Peyer's patch (tissue), 4 donors: ENCODE data around the gene RNPEP.

ENCODE experiments used
- POLR2A ChIP-seq, 2 donors: fragments of 450-650 bp; IDR thresholded peaks; one replicate each; pipeline ENCODE4 v1.5.1; 2017; ENCODE audit warnings: antibody characterized with exemption in 2 of 2, mild to moderate bottlenecking in 2 of 2, moderate library complexity in 2 of 2
- TF ChIP-seq, protein P1 (sequence below), 6 experiments: fragments of 450-650 bp in 4 of 6; fragments of 200-600 bp in 2 of 6; sonication (generic) in 1 of 6; IDR thresholded peaks; one replicate each; pipeline ENCODE4 v1.5.1; 2017 to 2019; ENCODE audit warnings: antibody characterized with exemption in 6 of 6, mild to moderate bottlenecking in 3 of 6, moderate library complexity in 1 of 6

DNA sequence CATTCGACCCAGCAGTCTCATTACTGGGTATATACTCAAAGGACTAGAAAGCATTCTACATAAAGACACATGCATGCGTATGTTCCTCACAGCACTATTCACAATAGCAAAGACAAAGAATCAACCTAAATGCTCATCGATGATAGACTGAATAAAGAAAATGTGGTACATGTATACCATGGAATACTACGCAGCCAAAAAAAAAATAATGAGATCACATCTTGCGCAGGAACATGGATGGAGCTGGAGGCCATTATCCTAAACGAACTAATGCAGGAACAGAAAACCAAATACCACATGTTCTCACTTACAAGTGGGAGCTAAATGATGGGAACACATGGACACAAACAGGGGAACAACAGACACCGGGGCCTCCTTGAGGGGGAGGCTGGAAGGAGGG is 71.6 kb downstream of the RNPEP start:
- TF ChIP-seq POLR2A (IDR thresholded peaks at IDR 0.05): no peak
- TF ChIP-seq, protein P1, sequence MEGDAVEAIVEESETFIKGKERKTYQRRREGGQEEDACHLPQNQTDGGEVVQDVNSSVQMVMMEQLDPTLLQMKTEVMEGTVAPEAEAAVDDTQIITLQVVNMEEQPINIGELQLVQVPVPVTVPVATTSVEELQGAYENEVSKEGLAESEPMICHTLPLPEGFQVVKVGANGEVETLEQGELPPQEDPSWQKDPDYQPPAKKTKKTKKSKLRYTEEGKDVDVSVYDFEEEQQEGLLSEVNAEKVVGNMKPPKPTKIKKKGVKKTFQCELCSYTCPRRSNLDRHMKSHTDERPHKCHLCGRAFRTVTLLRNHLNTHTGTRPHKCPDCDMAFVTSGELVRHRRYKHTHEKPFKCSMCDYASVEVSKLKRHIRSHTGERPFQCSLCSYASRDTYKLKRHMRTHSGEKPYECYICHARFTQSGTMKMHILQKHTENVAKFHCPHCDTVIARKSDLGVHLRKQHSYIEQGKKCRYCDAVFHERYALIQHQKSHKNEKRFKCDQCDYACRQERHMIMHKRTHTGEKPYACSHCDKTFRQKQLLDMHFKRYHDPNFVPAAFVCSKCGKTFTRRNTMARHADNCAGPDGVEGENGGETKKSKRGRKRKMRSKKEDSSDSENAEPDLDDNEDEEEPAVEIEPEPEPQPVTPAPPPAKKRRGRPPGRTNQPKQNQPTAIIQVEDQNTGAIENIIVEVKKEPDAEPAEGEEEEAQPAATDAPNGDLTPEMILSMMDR (IDR thresholded peaks at IDR 0.05): no peak
